B cell (primary cell): ENCODE data around the gene GATM. TPM values are rescaled to one million over a fixed set of nuclear protein-coding genes. Genes with fewer than 3 reads are reported as not detected.

Experiments used
- ATAC-seq: fragments of 200-7000 bp; cut with Tn5 transposase; one replicate; pipeline ENCODE4 v1.10.0; 2021; ENCODE audit warnings: low read depth, mild to moderate bottlenecking, moderate number of reproducible peaks, moderate library complexity
- CTCF ChIA-PET: fragments of 350-600 bp; sonication (Branson Sonifier 250); formaldehyde crosslinking; loops from one replicate; lab custom pipeline; 2021; ENCODE audit warnings: antibody characterized with exemption, inconsistent platforms; lab: Charles Lee
- POLR2A ChIA-PET: fragments of 350-600 bp; sonication (Branson Sonifier 250); formaldehyde crosslinking; loops from one replicate; lab custom pipeline; 2021; ENCODE audit warnings: antibody characterized with exemption; lab: Charles Lee
- DNase-seq: peaks from one replicate; pipeline ENCODE4 v3.0.0; 2013
- H2AFZ ChIP-seq: 2 replicates; pipeline ENCODE4 v1.6.1; 2012; ENCODE audit warnings: mild to moderate bottlenecking, low read depth, low read length; ENCODE audit not compliant: insufficient read depth, poor library complexity, severe bottlenecking
- H3K27ac ChIP-seq, 2 donors: 1 replicate in 1 of 2; 2 replicates in 1 of 2; pipeline ENCODE4 v1.5.1; 2012 to 2013; ENCODE audit warnings: low read length in 2 of 2, mild to moderate bottlenecking in 2 of 2, moderate library complexity in 1 of 2
- H3K27me3 ChIP-seq, 4 experiments: fragments of 200-600 bp in 1 of 4; sonication (generic) in 1 of 4; replicated peaks in 1 of 4; 1 replicate in 2 of 4; 2 replicates in 2 of 4; pipeline versions ENCODE4 v1.6.1 to v1.7.0; 2013 to 2016; ENCODE audit warnings: low read length in 3 of 4, mild to moderate bottlenecking in 2 of 4, mixed read lengths in 1 of 4, moderate library complexity in 1 of 4; ENCODE audit not compliant: insufficient read depth in 4 of 4, control insufficient read depth in 3 of 4; ENCODE audit errors: control extremely low read depth in 1 of 4
- H3K36me3 ChIP-seq, 2 experiments: replicated peaks in 1 of 2; 1 replicate in 1 of 2; 2 replicates in 1 of 2; pipeline versions ENCODE4 v1.6.1 to v1.7.1; 2013; ENCODE audit warnings: low read length in 1 of 2; ENCODE audit not compliant: insufficient read depth in 2 of 2, control insufficient read depth in 1 of 2; ENCODE audit errors: control extremely low read depth in 1 of 2, extremely low read depth in 1 of 2
- H3K4me1 ChIP-seq, 2 donors: fragments of 200-600 bp in 1 of 2; sonication (generic) in 1 of 2; 1 replicate in 1 of 2; 2 replicates in 1 of 2; pipeline versions ENCODE4 v1.5.1 to v1.6.1; 2013 to 2017; ENCODE audit warnings: low read length in 2 of 2; ENCODE audit not compliant: control insufficient read depth in 2 of 2, insufficient read depth in 2 of 2
- H3K4me2 ChIP-seq: replicated peaks from 2 replicates; pipeline ENCODE3; 2012; ENCODE audit warnings: mild to moderate bottlenecking, low read depth, low read length; ENCODE audit not compliant: poor library complexity, severe bottlenecking
- H3K4me3 ChIP-seq, 5 experiments: fragments of 200-600 bp in 1 of 5; sonication (generic) in 1 of 5; 1 replicate in 3 of 5; 2 replicates in 2 of 5; pipeline versions ENCODE4 v1.5.1 to v1.7.0; 2011 to 2016; ENCODE audit warnings: low read length in 4 of 5, mild to moderate bottlenecking in 4 of 5, low read depth in 2 of 5, control low read depth in 1 of 5, moderate library complexity in 1 of 5; ENCODE audit not compliant: insufficient read depth in 1 of 5; ENCODE audit errors: control extremely low read depth in 1 of 5, extremely low read depth in 1 of 5
- H3K79me2 ChIP-seq: fragments of 200-600 bp; sonication (generic); one replicate; pipeline ENCODE4 v1.6.0; 2016; ENCODE audit warnings: low read length; ENCODE audit not compliant: control insufficient read depth, insufficient read depth
- H3K9ac ChIP-seq: fragments of 200-600 bp; sonication (generic); 2 replicates; pipeline ENCODE4 v1.6.1; 2017; ENCODE audit warnings: mild to moderate bottlenecking, low read length, moderate library complexity
- H3K9me3 ChIP-seq, 3 donors: one replicate each; pipeline versions ENCODE4 v1.6.1 to v1.7.1; 2013; ENCODE audit warnings: low read length in 2 of 3; ENCODE audit not compliant: control insufficient read depth in 2 of 3, insufficient read depth in 1 of 3; ENCODE audit errors: control extremely low read depth in 1 of 3
- H4K20me1 ChIP-seq: 2 replicates; pipeline ENCODE4 v1.6.0; 2012; ENCODE audit warnings: mild to moderate bottlenecking, low read length; ENCODE audit not compliant: insufficient read depth, control insufficient read depth, poor library complexity, severe bottlenecking
- H3K27ac Mint-ChIP-seq: one replicate; pipeline ENCODE4 v1.8.0; 2021; ENCODE audit warnings: mixed read lengths
- H3K27me3 Mint-ChIP-seq: one replicate; pipeline ENCODE4 v1.8.0; 2021; ENCODE audit warnings: mixed read lengths
- H3K4me1 Mint-ChIP-seq: one replicate; pipeline ENCODE4 v1.8.0; 2021; ENCODE audit warnings: mixed read lengths
- H3K4me3 Mint-ChIP-seq: one replicate; pipeline ENCODE4 v1.8.0; 2021; ENCODE audit warnings: mixed read lengths
- H3K9me3 Mint-ChIP-seq: one replicate; pipeline ENCODE4 v1.8.0; 2022; ENCODE audit warnings: mixed read lengths; ENCODE audit not compliant: insufficient read depth
- CTCF ChIP-seq: fragments of 200-600 bp; IDR thresholded peaks from one replicate; pipeline ENCODE4 v1.8.0; 2022; ENCODE audit warnings: antibody characterized with exemption, mild to moderate bottlenecking
- EZH2 ChIP-seq: IDR thresholded peaks from 2 replicates; pipeline ENCODE4 v1.6.1; 2012; ENCODE audit warnings: borderline replicate concordance, low read depth, mild to moderate bottlenecking, moderate library complexity, low read length; ENCODE audit not compliant: insufficient read depth, poor library complexity, severe bottlenecking
- WGBS: methylation state at CpG from one replicate; pipeline ENCODE4 v1.1.5; 2013; ENCODE audit warnings: missing lambda C conversion rate; ENCODE audit not compliant: insufficient coverage; 5-methylcytosine and 5-hydroxymethylcytosine counted together
- intact Hi-C: fragments of 100-400 bp; cut with micrococcal nuclease; formaldehyde crosslinking; loops from one replicate; pipeline ENCODE4 v1.10.0; 2022
- polyA plus RNA-seq: library from polyadenylated mRNA; depleted of rRNA; stranded (reverse); fragments of >200 nt; gene quantifications from 2 replicates; pipeline ENCODE4 v1.2.3, GENCODE V29; 2012
- total RNA-seq, 2 donors: library from RNA; stranded (reverse); fragments of 120-200 nt in 1 of 2; gene quantifications; 1 replicate in 1 of 2; 2 replicates in 1 of 2; pipeline versions ENCODE4 v1.2.3 to v1.2.4, GENCODE V29; 2013 to 2022

GATM gene
- total and polyA plus RNA-seq, 2 donors (not counting 1 experiment from before 2014, with no cell fraction given): 9.6 to 18.2 TPM

GRCh38 chr15:45361878-45362277 lies 16.5 kb downstream of the GATM start:
- Histone ChIP-seq H3K27me3 (no peaks in the 10 kb centered on the region), H3K9me3 (no peaks in the 10 kb centered on the region), H3K79me2 (no peaks in the 10 kb centered on the region), H4K20me1 (no peaks in the 10 kb centered on the region), H3K27ac (no peak overlapping the region), H3K36me3 (peaks cover 0 to 28% of the 10 kb centered on the region in 2 experiments), H2AFZ (no peak overlapping the region), H3K4me2 (no peak overlapping the region), H3K9ac (no peak overlapping the region), H3K4me1 (no peaks in the 10 kb centered on the region), H3K4me3 (no peak overlapping the region)
- H3K4me3 Mint-ChIP-seq: no peak overlapping the region
- intact Hi-C loops: no loop called here
- 98% methylated on average over 6 of the region's 7 CpGs for WGBS
- ChIA-PET POLR2A (no interaction called here), CTCF (interaction anchor here (1.6 kb wide), 1 partner anchor 15 kb away, joined by 4 read pairs; no protein-coding TSS in a partner anchor)
- DNase-seq (no peak), ATAC-seq (no peak)
- no peak overlapping the region for H3K27ac Mint-ChIP-seq
- TF ChIP-seq CTCF (no peak), EZH2 (no peak)
- H3K27me3 Mint-ChIP-seq: no peaks in the 10 kb centered on the region
- H3K4me1 Mint-ChIP-seq: no peaks in the 10 kb centered on the region
- no peaks in the 10 kb centered on the region for H3K9me3 Mint-ChIP-seq

GRCh38 chr15:45355860-45356259 lies 22.5 kb downstream of the GATM start:
- no peaks in the 10 kb centered on the region for H4K20me1 ChIP-seq
- peaks cover 4% of the 10 kb centered on the region for H3K27me3 Mint-ChIP-seq
- no peaks in the 10 kb centered on the region for H3K4me1 ChIP-seq
- POLR2A ChIA-PET: no interaction called here
- H3K9ac ChIP-seq: no peak overlapping the region
- no CpG with 5 or more reads among the region's 2 CpGs for WGBS
- CTCF ChIA-PET: no interaction called here
- H3K4me3 ChIP-seq: no peak overlapping the region
- no peak overlapping the region for H3K4me3 Mint-ChIP-seq
- no peaks in the 10 kb centered on the region for H3K9me3 Mint-ChIP-seq
- DNase-seq (no peak), ATAC-seq (no peak)
- intact Hi-C loops: no loop called here
- H3K79me2 ChIP-seq: no peaks in the 10 kb centered on the region
- H3K36me3 ChIP-seq: peaks cover 0 to 4% of the 10 kb centered on the region in 2 experiments
- no peaks in the 10 kb centered on the region for H3K27me3 ChIP-seq
- no peaks in the 10 kb centered on the region for H3K9me3 ChIP-seq
- no peak overlapping the region for H3K27ac ChIP-seq
- no peak for TF ChIP-seq EZH2
- TF ChIP-seq CTCF: no peak
- H3K4me1 Mint-ChIP-seq: no peaks in the 10 kb centered on the region
- no peak overlapping the region for H3K4me2 ChIP-seq
- no peak overlapping the region for H2AFZ ChIP-seq
- H3K27ac Mint-ChIP-seq: no peak overlapping the region
